HG03521 (cell line): ENCODE data around the gene TMEM35B.
"Not testable (repeated sequence)": the region's sequence is repeated elsewhere in the genome, so short reads cannot be mapped to it uniquely, and the experiment has no call there.

Experiments used
- ATAC-seq: cut with Tn5 transposase; IDR thresholded peaks from one replicate; pipeline ENCODE4 v1.9.1; 2021; ENCODE audit warnings: mild to moderate bottlenecking, moderate library complexity; ENCODE audit not compliant: unreplicated experiment

The TMEM35B gene

DNA sequence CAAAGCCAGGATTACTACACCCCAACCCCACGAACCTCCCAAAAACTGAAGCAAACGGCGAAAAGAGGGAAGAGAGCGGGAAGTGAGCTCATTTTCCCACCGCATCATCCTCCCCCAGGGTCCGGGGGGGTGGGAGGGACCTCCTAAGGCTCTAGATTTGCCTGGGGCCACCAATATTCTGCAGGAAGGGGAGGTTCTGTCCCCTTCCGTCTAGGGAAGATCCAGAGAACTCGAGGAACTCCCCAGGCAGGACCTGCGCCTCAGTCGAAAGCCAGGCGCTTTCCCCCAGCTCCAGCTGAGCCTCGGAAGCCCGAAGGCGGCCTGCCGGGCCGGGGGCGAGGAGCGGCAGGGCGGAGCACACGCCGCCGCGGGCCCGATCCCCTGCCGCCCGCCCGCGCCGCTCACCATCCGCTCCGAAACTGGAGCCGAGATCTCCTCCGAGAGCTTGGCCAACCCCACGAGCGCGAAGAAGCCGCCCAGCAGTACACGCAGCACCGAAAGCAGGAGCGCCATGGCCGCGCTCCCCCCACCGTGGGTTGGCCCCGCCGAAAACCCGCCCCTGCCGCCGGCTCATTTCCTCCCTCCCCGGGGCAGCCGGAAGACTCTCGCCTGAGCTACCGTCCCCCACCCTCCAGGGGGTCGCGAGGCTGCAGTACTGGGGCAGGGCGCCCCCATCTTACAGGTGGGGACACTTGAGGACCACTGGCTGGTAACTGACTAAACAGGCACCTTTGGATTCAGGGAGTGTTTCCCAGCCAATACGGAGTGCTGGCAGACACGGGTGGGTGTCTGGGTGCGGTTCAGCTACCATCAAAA, at the start of gene TMEM35B:
Gene TMEM35B, minus strand, starts transcription at position 555 of the 816 bp plus-strand sequence. Its CDS starts 42 bp downstream, at position 513.
- ATAC-seq = peak; percentile 75

DNA sequence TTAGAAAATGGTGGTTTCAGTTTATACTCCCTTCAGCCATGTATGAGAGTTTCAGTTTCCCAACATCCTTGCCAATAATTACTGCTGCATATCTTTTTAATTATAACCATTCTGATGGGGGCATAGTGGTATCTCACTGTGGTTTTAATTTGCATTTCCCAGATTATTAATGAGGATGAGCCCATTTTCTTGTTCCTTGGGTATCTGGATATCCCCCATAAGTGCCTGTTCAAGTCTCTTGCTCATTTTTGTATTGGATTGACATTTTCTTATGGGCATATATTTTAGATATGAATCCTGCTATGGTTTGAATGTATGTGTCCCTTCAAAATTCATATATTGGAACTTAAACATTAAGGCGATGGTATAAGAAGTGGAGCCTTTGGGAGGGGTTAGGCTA, 48.2 kb upstream of the TMEM35B start:
- ATAC-seq = no peak

DNA sequence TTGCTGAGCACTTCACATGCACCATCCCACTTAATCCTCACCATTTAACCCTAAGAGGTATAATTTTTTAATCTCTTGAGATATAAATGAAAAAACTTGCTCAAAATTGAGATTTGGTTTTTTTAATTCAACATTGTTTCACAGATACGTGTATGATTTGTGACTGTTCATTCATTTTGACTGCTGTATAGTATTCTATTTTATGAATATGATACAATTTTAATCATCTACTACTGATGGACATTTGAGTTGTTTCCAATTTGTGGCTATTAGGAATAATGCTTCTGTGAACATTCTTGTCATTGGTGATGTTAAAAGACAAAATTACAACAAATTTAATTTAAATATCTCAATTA, 47.2 kb upstream of the TMEM35B start:
- ATAC-seq = no peak

DNA sequence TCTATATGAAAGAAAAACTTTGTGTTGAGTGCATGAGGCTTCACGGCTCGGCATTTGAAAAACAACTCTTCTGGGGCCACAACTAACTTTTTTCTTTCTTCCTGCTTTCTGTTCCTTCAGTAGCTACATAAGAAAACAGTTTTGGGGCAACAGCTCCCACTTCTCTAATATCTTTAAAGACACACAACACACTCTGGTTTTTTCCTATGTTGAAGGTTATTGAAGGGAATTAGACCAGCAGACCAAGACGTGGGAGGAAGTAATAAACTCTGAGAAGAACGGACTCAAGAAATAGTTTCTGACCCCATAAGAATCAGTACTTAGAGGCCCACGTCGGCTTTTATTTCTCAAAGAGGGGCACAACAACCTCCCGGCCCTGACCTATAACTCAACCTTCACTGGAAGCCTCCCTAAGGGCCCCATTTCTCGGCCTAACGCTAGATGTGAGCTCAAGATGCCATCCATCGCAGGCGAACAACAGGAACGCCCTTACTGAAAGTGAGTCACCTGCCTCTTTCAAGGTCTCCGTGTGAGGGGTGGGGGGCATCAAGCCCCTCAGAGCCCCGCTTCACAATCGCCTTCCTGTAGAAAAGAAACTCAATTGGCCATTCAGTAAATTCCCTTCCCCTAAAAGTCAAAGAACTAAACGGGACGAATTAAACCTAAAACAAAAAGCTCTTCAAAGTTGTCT, 45.8 kb upstream of the TMEM35B start:
- no peak for ATAC-seq

DNA sequence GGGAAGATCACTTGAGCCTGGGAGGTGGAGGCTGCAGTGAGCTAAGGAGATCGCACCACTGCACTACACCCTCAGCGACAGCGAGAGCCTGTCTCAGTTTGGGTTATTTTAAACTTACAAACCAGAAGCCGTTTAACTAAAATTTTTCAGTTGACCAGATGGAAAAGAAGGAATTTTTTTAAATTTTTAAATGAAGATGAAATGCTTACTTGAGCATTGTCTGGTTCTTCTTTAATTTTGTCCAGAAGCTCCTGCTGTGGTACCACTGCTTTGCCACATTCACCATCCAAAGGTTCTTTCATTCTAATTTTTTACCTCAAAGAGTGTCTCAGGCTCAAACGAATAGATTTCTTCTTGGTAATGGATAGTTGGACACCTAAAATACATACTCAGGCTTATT, 45.2 kb upstream of the TMEM35B start:
- ATAC-seq = no peak

DNA sequence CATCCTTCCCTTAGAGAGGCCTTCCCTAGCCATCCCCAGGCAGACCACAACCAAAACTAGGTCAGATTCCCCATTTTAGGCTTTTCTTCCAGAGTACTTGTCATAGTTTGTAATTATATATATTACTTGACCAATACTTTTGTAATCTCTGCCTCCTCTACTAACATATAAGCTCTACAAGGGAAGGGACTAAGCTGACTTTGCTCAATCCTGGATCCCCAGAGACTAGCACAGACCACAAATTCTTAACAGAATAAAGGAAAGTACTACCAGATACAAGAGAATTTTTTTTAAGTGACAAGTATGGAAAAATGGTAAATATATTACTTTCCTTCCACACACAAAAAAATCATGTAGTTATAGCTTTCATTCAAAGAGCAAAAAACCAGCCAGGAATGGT, 44.6 kb upstream of the TMEM35B start:
- no peak for ATAC-seq

DNA sequence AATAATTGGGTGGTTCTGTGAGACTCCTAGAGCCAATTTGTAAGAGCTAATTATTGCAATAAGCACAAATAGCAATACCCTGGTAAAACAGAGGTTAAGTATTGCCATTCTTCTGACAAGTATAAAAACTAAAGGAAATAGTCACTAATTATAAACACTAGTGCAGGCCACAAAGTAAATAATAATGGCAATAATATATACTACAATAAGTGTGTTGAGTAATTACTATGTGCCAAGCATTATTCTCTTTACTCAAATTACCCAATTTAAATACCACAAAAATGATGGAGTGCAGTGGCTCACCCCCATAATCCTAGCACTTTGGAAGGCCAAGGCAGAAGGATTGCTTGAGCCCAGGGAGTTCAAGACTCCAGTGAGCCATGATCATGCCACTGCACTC, 31.3 kb upstream of the TMEM35B start:
- ATAC-seq = no peak

DNA sequence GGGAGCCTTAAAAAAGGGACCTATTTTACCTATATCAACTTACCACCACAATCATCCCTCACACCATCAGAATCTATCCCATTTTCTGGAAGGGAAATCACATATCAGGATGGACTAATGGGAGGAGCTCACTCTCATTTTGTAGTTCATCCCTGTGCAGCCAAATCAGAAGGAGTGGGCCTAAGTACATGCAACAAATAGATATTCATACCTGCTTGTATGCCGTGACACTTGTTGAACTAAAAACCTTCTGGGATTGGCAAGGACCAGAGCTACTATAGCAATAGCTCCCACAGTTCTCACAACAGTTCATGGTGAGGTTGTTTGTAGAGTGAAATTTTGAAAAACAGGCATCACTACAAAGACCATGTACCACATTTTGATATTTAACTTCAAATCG, 29.3 kb upstream of the TMEM35B start:
- no peak for ATAC-seq

DNA sequence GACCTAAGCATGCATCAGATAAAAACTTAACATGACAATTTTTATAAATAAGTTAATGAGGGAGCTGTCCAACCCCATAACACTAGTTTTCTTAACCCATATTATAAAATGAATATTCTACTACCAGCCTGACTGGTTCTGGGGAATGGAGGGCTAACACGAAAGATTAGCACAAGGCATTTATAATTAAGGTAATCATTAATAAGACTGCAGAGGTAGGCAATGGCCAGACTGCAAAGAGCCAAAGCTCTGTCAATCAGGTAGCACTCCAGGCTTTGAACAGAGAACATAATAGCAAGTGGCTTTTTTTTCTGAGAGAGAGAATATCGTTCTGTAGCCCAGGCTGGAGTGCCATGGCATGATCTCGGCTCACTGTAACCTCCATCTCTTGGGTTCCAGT, 20.6 kb upstream of the TMEM35B start:
- ATAC-seq = no peak

DNA sequence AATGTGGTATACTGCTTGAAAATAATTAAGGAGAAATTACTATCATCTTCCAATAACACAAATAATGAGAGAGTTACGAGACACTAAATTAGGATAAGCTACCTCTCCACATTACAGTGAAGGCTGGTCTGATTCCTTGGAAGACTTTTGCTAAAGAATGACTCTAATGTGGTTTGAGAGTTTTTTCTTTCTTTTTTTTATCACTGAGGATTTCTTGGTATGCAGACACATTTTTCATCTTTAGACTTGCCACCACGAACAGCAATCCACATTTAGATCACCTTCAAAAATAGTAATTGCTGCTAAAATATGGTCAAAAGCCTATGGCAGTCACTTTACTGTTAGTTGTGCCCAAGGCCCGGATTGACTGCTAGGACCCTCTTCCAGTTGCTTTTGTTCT, 16.6 kb upstream of the TMEM35B start:
- no peak for ATAC-seq

DNA sequence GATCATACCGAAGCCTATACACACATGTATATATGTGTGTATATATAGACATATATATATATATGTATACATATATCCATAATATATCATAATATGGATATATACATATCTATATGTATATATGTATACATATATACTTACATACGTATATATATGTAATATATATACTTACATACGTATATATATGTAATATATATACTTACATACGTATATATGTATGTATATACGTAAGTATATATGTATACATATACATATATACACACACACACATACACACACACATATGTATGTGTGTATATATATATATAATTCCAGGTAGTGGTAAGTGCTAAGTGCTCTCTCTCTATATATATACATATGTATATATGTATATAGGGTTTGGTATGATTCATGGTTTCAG, 9.7 kb upstream of the TMEM35B start:
- no peak for ATAC-seq

DNA sequence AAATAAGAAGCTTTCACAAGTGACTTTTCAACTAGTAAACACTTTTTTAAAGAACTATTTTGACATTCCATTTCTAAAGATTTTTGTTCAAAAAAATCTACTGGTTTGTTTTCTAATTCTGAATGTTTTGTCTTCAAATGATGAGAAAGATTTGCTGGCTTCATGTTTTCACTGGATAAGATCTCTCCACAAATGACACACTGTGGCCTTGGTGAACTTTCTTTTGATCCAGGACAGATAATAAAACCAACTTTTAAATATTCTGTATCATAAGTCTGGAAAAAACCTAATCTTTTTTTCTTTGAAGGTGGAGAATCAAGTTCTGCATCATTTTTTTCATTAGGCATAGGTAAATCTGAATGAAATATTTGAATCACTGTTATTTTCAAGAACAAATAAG, 3.4 kb upstream of the TMEM35B start:
- ATAC-seq = no peak

DNA sequence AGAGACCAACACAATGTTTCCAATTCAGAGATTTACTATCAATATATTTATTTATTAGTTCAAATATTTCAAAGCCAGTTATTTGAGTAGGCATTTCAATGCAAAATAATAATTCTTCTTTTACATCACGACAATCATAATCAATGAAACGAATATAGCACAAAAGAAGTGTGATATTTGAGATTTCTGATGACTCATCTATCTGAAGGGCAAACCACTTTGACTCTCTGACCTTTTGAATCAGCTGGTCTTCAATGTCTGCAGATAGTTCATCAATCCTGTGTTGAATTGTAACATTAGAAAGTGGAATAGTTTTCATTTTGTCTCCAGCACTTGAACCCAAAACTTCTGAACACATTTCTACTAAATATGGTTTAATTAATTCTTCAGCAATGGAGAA, 3.0 kb upstream of the TMEM35B start:
- no peak for ATAC-seq

DNA sequence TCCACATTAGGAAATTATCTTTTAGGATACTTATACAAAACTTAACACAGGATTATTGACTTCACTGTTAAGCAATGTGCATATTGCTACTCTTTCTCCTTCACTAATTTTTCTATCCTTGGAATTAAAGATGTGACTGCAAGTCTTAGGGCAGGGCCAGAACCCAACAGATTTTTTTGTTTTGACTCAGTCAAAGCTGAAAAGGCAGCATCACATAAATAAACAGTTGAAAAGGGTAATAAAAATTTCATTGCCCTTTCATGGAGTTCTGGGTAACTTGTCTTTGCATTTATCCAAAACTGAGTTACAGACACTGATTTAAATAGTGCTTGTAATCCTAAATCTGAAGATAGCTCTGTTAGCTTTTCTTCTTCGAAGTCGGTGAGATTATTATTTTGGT, 1.9 kb upstream of the TMEM35B start:
- no peak for ATAC-seq

DNA sequence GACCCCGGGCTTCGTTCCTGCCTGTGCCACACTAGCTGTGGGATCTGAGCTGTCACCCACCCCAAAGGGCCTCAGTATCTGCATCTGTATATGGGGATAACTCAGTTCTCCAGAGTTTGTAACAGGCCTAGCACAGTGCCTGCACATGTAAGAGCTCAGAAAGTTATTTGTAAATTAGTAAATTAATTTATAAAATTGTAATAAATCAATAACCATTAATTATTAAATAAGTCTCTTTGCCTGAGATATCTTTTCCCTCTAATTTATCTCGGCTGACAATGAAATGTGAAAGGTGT, 410 bp upstream of the TMEM35B start:
- not testable (repeated sequence) for ATAC-seq

DNA sequence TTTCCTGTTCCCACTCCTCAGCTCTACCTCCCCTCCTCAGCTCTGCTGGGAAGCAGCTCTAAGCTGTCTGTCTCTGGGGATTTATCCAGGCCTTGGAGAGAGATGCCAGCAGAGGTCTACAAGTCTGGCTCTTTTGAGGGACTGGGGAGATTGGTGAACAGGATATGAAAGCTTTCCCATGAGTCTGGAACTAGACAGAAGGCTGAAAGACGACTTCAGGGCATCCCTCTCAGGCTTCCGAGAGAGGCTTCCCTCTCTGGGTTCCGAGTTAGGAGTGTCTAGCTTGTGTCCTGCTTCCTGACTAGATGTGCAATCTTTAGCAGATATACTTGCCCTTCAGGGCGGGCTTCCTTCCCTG, 733 bp downstream of the TMEM35B start:
- ATAC-seq = no peak

DNA sequence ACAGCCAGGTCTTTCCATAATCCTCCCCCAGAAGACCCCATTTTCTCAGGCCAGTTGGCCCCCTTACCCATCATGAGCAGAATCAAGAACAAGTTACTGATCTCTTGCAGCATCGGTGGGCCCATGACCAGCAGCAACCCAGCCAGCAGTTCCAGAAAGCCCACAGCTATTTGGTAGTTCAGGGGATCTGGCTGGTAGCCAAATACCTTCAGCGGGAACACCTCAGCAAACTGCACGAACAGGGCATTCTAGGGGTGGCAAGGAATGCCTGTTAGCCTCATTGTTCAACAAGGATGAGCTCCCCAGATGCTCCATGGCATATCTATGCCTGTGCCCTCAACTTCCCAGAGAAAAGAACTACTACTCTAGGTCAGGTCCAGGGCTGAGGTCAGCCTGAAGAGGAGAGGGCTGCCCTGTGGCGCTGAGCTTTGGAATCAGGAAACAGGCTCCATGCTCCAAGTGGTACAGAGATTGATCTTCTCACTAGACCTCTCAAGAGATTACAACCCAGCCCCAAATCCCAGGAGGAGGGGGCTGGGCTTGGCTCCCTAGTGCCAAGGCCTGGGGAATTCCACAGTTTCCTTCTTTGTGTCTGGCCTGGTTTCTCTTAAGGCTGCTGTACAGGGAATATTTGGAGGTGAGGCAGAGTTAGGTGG, 1.3 kb downstream of the TMEM35B start:
- no peak for ATAC-seq

DNA sequence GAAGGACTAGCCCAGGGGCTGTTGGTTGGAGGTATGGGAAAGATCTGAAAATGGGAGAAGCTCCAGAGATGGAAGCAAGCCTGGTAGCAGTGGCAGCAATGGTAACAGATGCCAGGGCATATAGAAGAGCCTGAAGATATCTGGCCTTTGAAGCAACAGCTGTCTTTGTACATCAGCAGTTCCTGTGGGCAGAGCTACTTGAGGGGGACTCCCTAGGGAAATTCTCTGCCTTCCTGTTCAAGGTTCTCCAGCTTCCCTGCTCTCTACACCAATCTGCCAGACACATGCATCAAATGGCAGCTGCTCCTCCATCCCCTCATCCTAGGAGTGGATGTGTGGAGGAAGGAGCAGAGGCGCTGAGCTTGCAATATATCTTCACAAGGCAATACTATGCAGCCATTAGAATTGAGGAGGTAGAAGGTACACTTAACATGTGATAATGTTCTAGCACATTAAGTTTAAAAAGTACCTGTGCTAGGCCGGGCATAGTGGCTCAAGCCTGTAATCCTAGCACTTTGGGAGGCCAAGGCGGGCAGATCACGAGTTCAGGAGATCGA, 2.2 kb downstream of the TMEM35B start:
- ATAC-seq = no peak

DNA sequence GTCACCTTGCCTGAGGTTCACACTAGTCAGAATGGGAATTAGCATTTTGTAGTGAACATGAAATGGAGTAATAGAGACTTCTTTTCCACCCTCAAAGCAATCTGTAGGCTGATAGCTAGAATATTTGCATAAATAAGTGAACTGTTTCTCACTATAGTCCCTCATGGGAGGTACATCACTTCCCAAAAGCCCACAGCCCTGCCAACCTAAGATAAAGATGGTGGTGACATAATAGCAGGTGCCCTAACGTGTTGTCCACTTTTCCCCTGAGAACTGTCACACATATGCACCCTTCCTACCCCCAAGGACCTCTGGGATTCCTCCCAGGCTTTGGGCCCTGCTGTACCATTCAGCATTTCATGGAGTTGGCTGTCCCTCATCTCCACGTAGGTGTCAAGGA, 4.4 kb downstream of the TMEM35B start:
- no peak for ATAC-seq

DNA sequence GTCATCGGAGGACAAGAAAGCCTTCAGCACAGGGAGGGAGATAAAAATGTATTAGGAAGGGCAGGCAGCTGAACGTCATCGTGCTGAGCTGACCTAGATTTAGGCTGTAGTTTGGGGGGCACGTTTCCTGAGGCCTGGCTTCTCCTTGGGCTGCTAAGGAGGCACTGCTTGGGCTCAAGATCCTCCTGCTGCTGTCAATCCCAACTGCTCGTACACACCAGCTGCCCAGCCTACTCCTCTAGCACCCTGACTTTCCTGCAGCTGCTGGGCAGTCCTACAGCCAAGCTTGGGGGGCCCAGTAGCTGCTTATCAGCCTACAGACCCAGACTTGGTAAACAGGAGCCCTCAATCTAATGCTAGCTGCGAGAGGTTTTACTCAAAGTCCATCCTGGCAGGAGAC, 6.2 kb downstream of the TMEM35B start:
- no peak for ATAC-seq

DNA sequence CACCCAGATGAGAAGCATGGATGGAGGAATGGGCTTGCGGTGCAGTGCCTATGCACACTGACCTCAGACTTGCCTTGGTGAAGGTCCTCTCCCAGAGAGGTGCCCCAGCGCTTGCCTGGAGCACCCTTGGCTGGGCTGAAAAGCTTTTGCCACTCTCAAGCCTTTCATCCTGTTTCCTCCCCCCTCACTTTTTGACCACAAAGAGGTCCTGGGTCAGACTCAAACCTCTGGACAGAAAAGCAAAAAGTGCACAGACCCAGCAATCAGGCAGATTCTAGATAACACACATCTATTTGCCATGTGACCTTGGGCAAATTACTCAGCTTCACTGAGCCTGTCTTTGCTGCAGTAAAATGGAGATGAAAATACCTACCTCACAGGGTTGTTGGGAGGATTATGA, 7.3 kb downstream of the TMEM35B start:
- no peak for ATAC-seq

DNA sequence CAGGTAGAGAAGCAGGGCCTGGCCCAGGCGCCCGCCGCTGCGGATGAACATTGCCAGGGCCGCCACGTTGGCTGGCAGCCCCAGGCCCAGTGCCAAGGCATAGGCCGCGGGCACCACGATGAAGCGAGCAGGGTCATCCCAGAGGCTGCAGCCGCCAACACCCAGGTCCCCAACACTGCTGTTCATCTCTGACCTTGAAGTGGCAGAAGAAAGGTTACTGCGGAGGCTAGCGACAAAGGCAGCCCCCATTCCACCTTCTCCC, 8.0 kb downstream of the TMEM35B start:
- no peak for ATAC-seq
